Sigmoid colon (tissue), 4 donors: ENCODE results near the gene ARHGEF17.

Experiments used
- EP300 ChIP-seq, 4 donors: sonication (generic); formaldehyde crosslinking; IDR thresholded peaks; one replicate each; pipeline ENCODE4 v1.6.1; 2017; ENCODE audit warnings: antibody characterized with exemption in 4 of 4
- POLR2A ChIP-seq, 2 donors: fragments of 450-650 bp; IDR thresholded peaks; one replicate each; pipeline ENCODE4 v1.6.1; 2016; ENCODE audit warnings: antibody characterized with exemption in 2 of 2, mild to moderate bottlenecking in 2 of 2, moderate library complexity in 2 of 2
- POLR2AphosphoS5 ChIP-seq, 4 donors: sonication (generic); formaldehyde crosslinking; IDR thresholded peaks; one replicate each; pipeline ENCODE4 v1.6.1; 2017; ENCODE audit warnings: antibody characterized with exemption in 4 of 4
- TF ChIP-seq, protein P1 (sequence below), 4 experiments: fragments of 450-650 bp in 3 of 4; fragments of 200-600 bp in 1 of 4; IDR thresholded peaks; one replicate each; pipeline ENCODE4 v1.5.1; 2016 to 2019; ENCODE audit warnings: antibody characterized with exemption in 4 of 4, mild to moderate bottlenecking in 3 of 4, moderate library complexity in 2 of 4

- TF ChIP-seq, protein P1, sequence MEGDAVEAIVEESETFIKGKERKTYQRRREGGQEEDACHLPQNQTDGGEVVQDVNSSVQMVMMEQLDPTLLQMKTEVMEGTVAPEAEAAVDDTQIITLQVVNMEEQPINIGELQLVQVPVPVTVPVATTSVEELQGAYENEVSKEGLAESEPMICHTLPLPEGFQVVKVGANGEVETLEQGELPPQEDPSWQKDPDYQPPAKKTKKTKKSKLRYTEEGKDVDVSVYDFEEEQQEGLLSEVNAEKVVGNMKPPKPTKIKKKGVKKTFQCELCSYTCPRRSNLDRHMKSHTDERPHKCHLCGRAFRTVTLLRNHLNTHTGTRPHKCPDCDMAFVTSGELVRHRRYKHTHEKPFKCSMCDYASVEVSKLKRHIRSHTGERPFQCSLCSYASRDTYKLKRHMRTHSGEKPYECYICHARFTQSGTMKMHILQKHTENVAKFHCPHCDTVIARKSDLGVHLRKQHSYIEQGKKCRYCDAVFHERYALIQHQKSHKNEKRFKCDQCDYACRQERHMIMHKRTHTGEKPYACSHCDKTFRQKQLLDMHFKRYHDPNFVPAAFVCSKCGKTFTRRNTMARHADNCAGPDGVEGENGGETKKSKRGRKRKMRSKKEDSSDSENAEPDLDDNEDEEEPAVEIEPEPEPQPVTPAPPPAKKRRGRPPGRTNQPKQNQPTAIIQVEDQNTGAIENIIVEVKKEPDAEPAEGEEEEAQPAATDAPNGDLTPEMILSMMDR (IDR thresholded peaks at IDR 0.05), result no peak
- TF ChIP-seq POLR2AphosphoS5 (IDR thresholded peaks at IDR 0.05) (no peak), POLR2A (IDR thresholded peaks at IDR 0.05) (no peak), EP300 (IDR thresholded peaks at IDR 0.05) (no peak)
Observed at GRCh38 chr11:73316422-73316821, 8.3 kb downstream of the ARHGEF17 start.
